G401 (cell line): ENCODE results near the gene HMBS. TPM values are rescaled to one million over a fixed set of nuclear protein-coding genes. Genes with fewer than 3 reads are reported as not detected.
A peak's percentile ranks its signal among the peaks of the same experiment; 100 is the strongest.

ENCODE experiments used
- DNase-seq: peaks from one replicate; pipeline ENCODE4 v3.0.0-alpha.2; 2015; ENCODE audit warnings: low spot score
- in situ Hi-C: cut with HindIII; loops from 2 replicates; pipeline ENCODE4 v1.10.0; 2016; ENCODE audit warnings: low sequenced_read_pairs, mixed read lengths
- total RNA-seq: library from RNA; depleted of rRNA; stranded (reverse); fragments of >200 nt; shearing (Covaris generic); gene quantifications from 2 replicates; pipeline ENCODE4 v1.2.3, GENCODE V29; 2014

The HMBS gene
- total RNA-seq, 1 experiment from 2014 or later: 63.6 TPM

GRCh38 chr11:119062779-119063178 lies 21.9 kb upstream of the HMBS start:
- in situ Hi-C loops: no loop called here

GRCh38 chr11:119065369-119065768 lies 19.3 kb upstream of the HMBS start:
- in situ Hi-C loops: no loop called here
- peak; percentile 26 for DNase-seq

More at GRCh38 chr11:119062779-119063178, 21.9 kb upstream of the HMBS start:
- no peak for DNase-seq

- DNase-seq: peak; percentile 95
- in situ Hi-C loops: no loop called here
Observed at GRCh38 chr11:119067371-119068222, 17.1 kb upstream of the HMBS start, which contains the start of gene VPS11. VPS11 (plus strand) TSS chr11:119067818; CDS start chr11:119067824, 6 bp downstream.

- in situ Hi-C loops: no loop called here
- no peak for DNase-seq
Observed at GRCh38 chr11:119077839-119078238, 6.8 kb upstream of the HMBS start.

- no peak for DNase-seq
- in situ Hi-C loops: no loop called here
Observed at GRCh38 chr11:119078675-119079420, 5.8 kb upstream of the HMBS start.

GRCh38 chr11:119081682-119082260 lies 2.9 kb upstream of the HMBS start:
- no peak for DNase-seq
- in situ Hi-C loops: no loop called here

- in situ Hi-C loops: no loop called here
- DNase-seq: no peak
Observed at GRCh38 chr11:119085437-119085847, 761 bp downstream of the HMBS start.

- in situ Hi-C loops: no loop called here
- no peak for DNase-seq
Observed at GRCh38 chr11:119087123-119087522, 2.4 kb downstream of the HMBS start.

- in situ Hi-C loops: no loop called here
- DNase-seq: no peak
Observed at GRCh38 chr11:119087747-119088241, 3.1 kb downstream of the HMBS start.

- in situ Hi-C loops: no loop called here
- DNase-seq: no peak
Observed at GRCh38 chr11:119088406-119088805, 3.7 kb downstream of the HMBS start.

- in situ Hi-C loops: no loop called here
- no peak for DNase-seq
Observed at GRCh38 chr11:119089319-119089718, 4.6 kb downstream of the HMBS start.

- in situ Hi-C loops: no loop called here
- no peak for DNase-seq
Observed at GRCh38 chr11:119091178-119091577, 6.5 kb downstream of the HMBS start.

GRCh38 chr11:119091966-119092879 lies 7.5 kb downstream of the HMBS start:
- in situ Hi-C loops: no loop called here

GRCh38 chr11:119092880-119093842 lies 8.5 kb downstream of the HMBS start:
- in situ Hi-C loops: no loop called here
- no peak for DNase-seq

More at GRCh38 chr11:119091966-119092879, 7.5 kb downstream of the HMBS start:
- no peak for DNase-seq

GRCh38 chr11:119093942-119094815 lies 9.5 kb downstream of the HMBS start:
- no peak for DNase-seq
- in situ Hi-C loops: no loop called here

GRCh38 chr11:119094816-119095065 lies 10.1 kb downstream of the HMBS start:
- peak; percentile 85 for DNase-seq
- in situ Hi-C loops: no loop called here
